Left lobe of liver (tissue), 2 donors: Measurements from ENCODE around the gene KRTAP5-9. TPM values are rescaled to one million over a fixed set of nuclear protein-coding genes. Genes with fewer than 3 reads are reported as not detected.
"Not testable (repeated sequence)": the region's sequence is repeated elsewhere in the genome, so short reads cannot be mapped to it uniquely, and the experiment has no call there.

ENCODE experiments used
- ATAC-seq: fragments of 200-7000 bp; cut with Tn5 transposase; one replicate; pipeline ENCODE4 v1.9.1; 2020; ENCODE audit warnings: mild to moderate bottlenecking, moderate library complexity
- DNase-seq: peaks from one replicate; pipeline ENCODE4 v3.0.0-alpha.2; 2020; ENCODE audit warnings: low spot score
- total RNA-seq: library from RNA; stranded (reverse); gene quantifications from one replicate; pipeline ENCODE4 v1.2.1, GENCODE V29; 2021
- donor health status: DM: no; HTN: no; CAD: no; lungs with moderate emphysema.
- donor health status: DM: no; HTN: yes; CAD: no.

KRTAP5-9 gene
- total RNA-seq, 1 donor from 2014 or later, result 0.30 TPM

GRCh38 chr11:71557257-71557656 lies 9.0 kb downstream of the KRTAP5-9 start:
- ATAC-seq (no peak), DNase-seq (no peak)

- ATAC-seq, result no peak
- no peak for DNase-seq
Observed at GRCh38 chr11:71558996-71559395, 10.8 kb downstream of the KRTAP5-9 start.

GRCh38 chr11:71562120-71562519 lies 13.9 kb downstream of the KRTAP5-9 start:
- DNase-seq (no peak), ATAC-seq (no peak)

- ATAC-seq, result peak; percentile 94
- peak; percentile 52 for DNase-seq
Observed at GRCh38 chr11:71563406-71563805, 15.2 kb downstream of the KRTAP5-9 start.

GRCh38 chr11:71564430-71564829 lies 16.2 kb downstream of the KRTAP5-9 start:
- ATAC-seq, result peak; percentile 26
- DNase-seq, result no peak

- no peak for ATAC-seq
Observed at GRCh38 chr11:71565263-71565662, 17.0 kb downstream of the KRTAP5-9 start, which contains the start of gene KRTAP5-10. KRTAP5-10 (plus strand) TSS chr11:71565563; CDS start chr11:71565588, 25 bp downstream.

GRCh38 chr11:71566081-71566620 lies 17.9 kb downstream of the KRTAP5-9 start:
- DNase-seq (no peak), ATAC-seq (no peak)

More at GRCh38 chr11:71565263-71565662, 17.0 kb downstream of the KRTAP5-9 start, which contains the start of gene KRTAP5-10:
- no peak for DNase-seq

- ATAC-seq, DNase-seq: not testable (repeated sequence)
Observed at GRCh38 chr11:71566626-71567599, 18.7 kb downstream of the KRTAP5-9 start.

- ATAC-seq, result not testable (repeated sequence)
Observed at GRCh38 chr11:71567633-71568032, 19.4 kb downstream of the KRTAP5-9 start.

GRCh38 chr11:71568704-71569349 lies 20.6 kb downstream of the KRTAP5-9 start:
- ATAC-seq, result peak; percentile 57
- no peak for DNase-seq

More at GRCh38 chr11:71567633-71568032, 19.4 kb downstream of the KRTAP5-9 start:
- not testable (repeated sequence) for DNase-seq

- ATAC-seq, DNase-seq: not testable (repeated sequence)
Observed at GRCh38 chr11:71571101-71571850, 23.1 kb downstream of the KRTAP5-9 start.

- DNase-seq, result no peak
- ATAC-seq, result no peak
Observed at GRCh38 chr11:71572811-71573210, 24.6 kb downstream of the KRTAP5-9 start.

- no peak for ATAC-seq
- DNase-seq, result no peak
Observed at GRCh38 chr11:71574418-71574817, 26.2 kb downstream of the KRTAP5-9 start.

GRCh38 chr11:71575723-71576424 lies 27.7 kb downstream of the KRTAP5-9 start:
- DNase-seq (no peak), ATAC-seq (no peak)

GRCh38 chr11:71576688-71577465 lies 28.7 kb downstream of the KRTAP5-9 start:
- ATAC-seq, DNase-seq: not testable (repeated sequence)

- ATAC-seq (no peak), DNase-seq (no peak)
Observed at GRCh38 chr11:71577469-71578004, 29.3 kb downstream of the KRTAP5-9 start.

- DNase-seq, ATAC-seq: not testable (repeated sequence)
Observed at GRCh38 chr11:71579513-71579912, 31.3 kb downstream of the KRTAP5-9 start.
